Measurements from ENCODE around the gene EPS8L3. TPM values are rescaled to one million over a fixed set of nuclear protein-coding genes. Genes with fewer than 3 reads are reported as not detected.
"Not testable (repeated sequence)": the region's sequence is repeated elsewhere in the genome, so short reads cannot be mapped to it uniquely, and the experiment has no call there.

The EPS8L3 gene
- not detected for total RNA-seq
- long read RNA-seq, donor 1, result 0 reads
- long read RNA-seq, donor 2, result 0 reads

GRCh38 chr1:109763646-109764415 lies at the start of gene EPS8L3:
EPS8L3 (minus strand) TSS chr1:109763923; CDS start chr1:109761749, 2,174 bp downstream.
- DNase-seq (ENCODE audit: low spot score), result peak; percentile 71
- intact Hi-C loops (cut with DNase I), result loop anchor here in 1 of 2 donors (10.0 kb wide), 1 partner anchor 49 kb away; the partner anchor contains the start of gene GSTM5

- DNase-seq (ENCODE audit: low spot score), result no peak
- intact Hi-C loops (cut with DNase I), result no loop called here
These were observed 49.1 kb upstream of the EPS8L3 start for GRCh38 chr1:109812691-109813393.

GRCh38 chr1:109808703-109809102 lies 45.0 kb upstream of the EPS8L3 start:
- intact Hi-C loops (cut with DNase I), result no loop called here
- DNase-seq (ENCODE audit: low spot score), result no peak

- intact Hi-C loops (cut with DNase I), result no loop called here
- peak; percentile 76 for DNase-seq (ENCODE audit: low spot score)
These were observed 44.3 kb upstream of the EPS8L3 start for GRCh38 chr1:109807822-109808680.

GRCh38 chr1:109807402-109807801 lies 43.7 kb upstream of the EPS8L3 start:
- peak; percentile 64 for DNase-seq (ENCODE audit: low spot score)
- intact Hi-C loops (cut with DNase I), result no loop called here

DNA sequence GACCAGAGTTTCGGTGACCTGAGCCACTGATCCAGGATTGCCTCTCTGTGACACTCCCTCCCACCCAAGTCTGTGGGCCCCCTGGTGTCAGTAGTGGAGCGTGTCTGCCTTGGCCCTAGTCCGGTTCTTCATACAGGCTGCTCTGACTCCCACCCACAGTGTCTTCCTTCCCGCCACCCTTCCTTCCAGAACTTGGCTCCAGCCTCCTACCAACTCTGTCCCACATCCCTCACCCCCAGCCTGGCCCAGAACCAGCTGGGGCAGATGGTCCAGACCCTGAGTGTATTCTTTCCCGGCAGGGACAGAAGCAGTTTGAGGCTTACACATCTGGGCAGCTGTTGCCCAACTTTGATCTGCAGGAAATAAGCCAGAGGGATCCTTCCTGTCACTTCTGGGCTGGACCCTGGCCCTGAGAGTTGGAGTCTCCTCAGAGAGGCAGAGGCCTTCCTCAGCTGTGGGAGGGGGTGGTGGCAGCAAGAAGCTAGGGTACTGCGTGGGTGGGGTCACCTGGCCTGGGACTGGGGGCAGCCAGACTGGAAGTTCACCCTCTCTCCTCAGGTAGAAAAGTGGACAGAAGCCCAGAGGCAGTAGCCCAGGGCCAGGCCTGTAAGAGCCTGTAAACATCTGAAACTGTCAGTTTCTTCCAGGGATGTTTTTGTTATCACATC lies 43.1 kb upstream of the EPS8L3 start:
- intact Hi-C loops (cut with DNase I), result no loop called here
- DNase-seq (ENCODE audit: low spot score), result peak; percentile 66

GRCh38 chr1:109805486-109806165 lies 41.9 kb upstream of the EPS8L3 start:
- intact Hi-C loops (cut with DNase I), result no loop called here

DNA sequence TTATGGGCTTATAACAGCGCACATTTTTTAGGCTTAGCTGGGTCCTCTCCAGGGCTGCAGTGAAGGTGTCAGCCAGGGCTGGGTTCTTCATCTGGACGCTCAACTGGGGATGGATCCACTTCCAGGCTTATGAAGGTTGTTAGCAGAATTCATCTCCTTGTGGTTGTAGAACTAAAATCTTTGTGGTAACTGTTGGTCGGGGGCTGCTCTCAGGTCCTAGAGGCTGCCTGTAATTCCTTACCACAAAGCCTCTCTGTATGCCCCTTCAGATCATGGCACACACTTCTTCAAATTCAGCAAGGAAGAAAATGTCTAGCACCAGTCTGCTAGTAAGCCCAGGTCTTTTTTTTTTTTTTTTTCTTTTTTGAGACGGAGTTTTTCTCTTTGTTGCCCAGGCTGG lies 40.9 kb upstream of the EPS8L3 start:
- intact Hi-C loops (cut with DNase I), result no loop called here
- peak; percentile 12 for DNase-seq (ENCODE audit: low spot score)

More at GRCh38 chr1:109805486-109806165, 41.9 kb upstream of the EPS8L3 start:
- peak; percentile 8 for DNase-seq (ENCODE audit: low spot score)

DNA sequence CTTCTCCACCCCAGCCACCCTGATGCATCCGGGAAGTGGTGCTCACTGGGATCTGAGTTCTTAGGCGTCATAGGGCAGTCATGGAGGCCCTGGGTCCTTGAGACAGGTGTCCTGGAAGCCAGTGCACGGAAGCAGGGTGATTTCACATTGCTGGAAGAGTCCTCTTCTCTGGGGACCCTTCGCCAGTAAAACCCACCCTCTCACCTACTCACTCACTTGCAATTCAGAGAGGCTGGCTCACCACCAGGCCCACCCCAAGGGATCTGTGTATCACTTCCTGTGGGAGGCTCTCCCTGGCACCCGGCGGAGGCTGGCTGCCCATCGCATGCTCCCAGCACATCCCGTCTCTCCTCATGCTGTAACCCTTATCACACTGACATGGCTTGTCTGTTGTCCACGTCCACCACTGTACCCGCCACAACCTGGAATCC lies 40.2 kb upstream of the EPS8L3 start:
- intact Hi-C loops (cut with DNase I), result no loop called here
- peak; percentile 78 for DNase-seq (ENCODE audit: low spot score)

GRCh38 chr1:109802901-109803561 lies 39.3 kb upstream of the EPS8L3 start:
- intact Hi-C loops (cut with DNase I), result no loop called here

GRCh38 chr1:109802136-109802900 lies 38.6 kb upstream of the EPS8L3 start:
- intact Hi-C loops (cut with DNase I), result no loop called here
- DNase-seq (ENCODE audit: low spot score), result peak; percentile 54

More at GRCh38 chr1:109802901-109803561, 39.3 kb upstream of the EPS8L3 start:
- DNase-seq (ENCODE audit: low spot score), result peak; percentile 75

DNA sequence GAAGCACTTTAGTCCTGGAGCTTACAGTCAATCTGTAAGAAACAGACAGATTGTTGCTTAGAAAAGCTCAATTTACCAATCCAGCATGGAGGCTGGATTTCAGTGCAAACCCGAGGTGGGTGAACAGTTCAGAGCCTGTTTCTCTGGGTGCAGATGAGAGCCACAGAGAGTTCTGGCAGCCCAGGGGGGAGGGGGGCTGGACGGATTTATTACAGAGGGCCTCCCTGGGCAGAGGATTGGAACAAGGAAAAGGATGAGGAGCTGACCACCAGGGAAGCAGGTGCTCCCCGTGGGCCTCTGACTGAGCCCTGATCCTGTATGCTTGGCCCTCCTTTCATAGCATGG lies 38.0 kb upstream of the EPS8L3 start:
- DNase-seq (ENCODE audit: low spot score), result peak; percentile 28
- intact Hi-C loops (cut with DNase I), result no loop called here

DNA sequence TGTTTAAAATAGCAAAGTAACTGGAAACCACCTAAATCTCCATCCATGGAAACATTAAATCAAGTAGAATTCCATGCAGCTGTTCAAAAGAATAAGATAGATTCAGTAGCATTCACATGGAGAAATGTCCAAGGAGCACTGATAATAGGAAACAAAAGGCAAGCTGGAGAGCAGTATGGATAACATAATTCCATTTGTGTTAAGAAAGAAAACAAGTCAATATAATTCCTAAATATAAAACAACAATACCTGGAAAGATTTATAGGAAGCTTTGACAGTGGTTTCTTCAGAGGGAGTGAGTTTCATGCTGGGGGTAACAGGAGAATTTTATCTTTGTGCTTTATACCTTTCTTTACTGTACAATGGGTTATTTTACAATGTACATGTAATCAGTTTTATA lies 36.6 kb upstream of the EPS8L3 start:
- intact Hi-C loops (cut with DNase I), result no loop called here

DNA sequence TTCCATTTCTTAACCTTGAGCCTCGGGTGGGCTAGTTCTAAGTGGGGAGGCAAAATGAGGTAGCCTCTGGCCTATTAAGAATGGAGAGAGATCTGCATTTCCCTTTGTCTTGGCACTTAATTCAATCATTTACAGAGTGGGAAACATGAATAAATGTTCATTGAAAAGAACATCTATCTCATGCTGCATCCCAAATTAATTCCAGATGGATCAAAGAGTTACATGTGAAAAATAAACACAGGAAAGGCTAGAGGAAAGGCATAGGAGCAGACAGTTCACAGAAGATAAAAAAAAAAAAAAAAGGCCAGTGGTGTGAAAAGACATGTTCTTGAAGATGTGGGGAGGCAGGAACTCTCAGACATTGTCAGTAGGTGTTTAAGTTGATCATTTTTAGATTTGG lies 35.7 kb upstream of the EPS8L3 start:
- no peak for DNase-seq (ENCODE audit: low spot score)
- intact Hi-C loops (cut with DNase I), result loop anchor here in 1 of 2 donors (10.0 kb wide), 1 partner anchor 115 kb away; the partner anchor contains the start of gene CSF1

More for the DNA sequence above, 36.6 kb upstream of the EPS8L3 start:
- DNase-seq (ENCODE audit: low spot score), result no peak

- DNase-seq (ENCODE audit: low spot score), result not testable (repeated sequence)
- intact Hi-C loops (cut with DNase I), result loop anchor here in 1 of 2 donors (10.0 kb wide), 1 partner anchor 118 kb away; the partner anchor contains the start of gene CSF1
These were observed 33.5 kb upstream of the EPS8L3 start for GRCh38 chr1:109797303-109797595.

DNA sequence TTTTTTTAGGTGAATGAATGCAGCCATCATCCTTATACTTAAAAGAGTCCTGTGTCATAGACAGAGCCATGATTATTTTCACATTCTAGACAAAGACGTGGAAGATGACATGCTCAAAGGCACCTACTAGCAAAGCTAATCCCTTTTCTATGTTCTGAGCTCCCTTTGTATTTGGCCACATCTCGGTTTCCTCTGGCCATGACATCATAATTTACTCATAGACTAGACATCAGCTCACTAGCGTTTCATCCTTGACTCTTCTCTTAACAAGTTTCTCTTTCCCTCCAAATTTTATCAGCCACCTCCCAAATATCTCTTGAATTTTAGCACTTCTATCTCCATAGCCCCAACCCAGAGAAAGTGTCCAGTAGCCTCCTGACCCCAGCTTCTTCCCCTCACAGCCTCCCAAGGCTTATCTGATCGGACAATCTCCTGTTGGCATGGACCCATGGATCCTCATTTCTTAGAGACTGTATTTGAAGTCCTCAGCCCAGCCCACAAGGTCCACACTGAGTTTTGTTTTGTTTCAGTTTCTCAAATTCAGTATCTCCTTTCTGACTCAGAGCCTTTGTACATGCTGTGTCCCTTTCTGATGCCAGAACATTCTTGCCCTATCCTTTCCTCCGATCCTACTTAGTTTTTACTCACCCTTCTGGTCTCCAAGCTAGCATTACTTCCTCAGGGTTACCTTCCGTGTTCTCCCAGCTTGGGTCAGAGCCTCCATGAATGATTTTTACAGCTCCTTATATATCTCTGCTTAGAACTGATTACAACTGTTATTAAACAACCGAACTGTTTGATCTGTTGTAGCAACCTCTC lies 33.0 kb upstream of the EPS8L3 start:
- peak; percentile 59 for DNase-seq (ENCODE audit: low spot score)
- intact Hi-C loops (cut with DNase I), result loop anchor here in 1 of 2 donors (10.0 kb wide), 1 partner anchor 118 kb away; the partner anchor contains the start of gene CSF1

Data from posterior vena cava (tissue), 2 donors.